Activated T-cell treated with anti-CD3 and anti-CD28 coated beads for 48 hours (primary cell): ENCODE measurements around the gene GRIP1.

ENCODE experiments used
- DNase-seq: peaks from one replicate; pipeline ENCODE4 v3.0.0-alpha.2; 2020; ENCODE audit warnings: low read depth

The GRIP1 gene

DNA sequence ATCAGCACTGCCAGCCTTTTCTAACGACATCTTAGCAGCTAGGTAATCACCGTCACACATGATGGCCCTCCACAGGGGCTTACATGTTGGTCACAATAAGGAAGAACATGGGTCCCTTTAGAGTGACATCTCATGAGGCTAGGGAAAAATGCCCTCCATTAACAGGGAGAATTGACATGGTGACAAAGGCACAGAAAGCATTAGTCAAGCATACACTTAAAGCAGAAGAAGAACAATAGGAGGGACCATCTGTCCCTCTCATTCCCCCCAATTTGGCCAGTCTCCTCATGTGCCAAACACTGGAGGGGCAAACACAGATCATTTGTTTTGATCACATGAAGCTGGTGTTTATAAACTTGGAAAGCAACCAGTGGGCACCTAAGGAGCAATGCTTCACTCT, 78.0 kb downstream of the GRIP1 start:
- no peak for DNase-seq

DNA sequence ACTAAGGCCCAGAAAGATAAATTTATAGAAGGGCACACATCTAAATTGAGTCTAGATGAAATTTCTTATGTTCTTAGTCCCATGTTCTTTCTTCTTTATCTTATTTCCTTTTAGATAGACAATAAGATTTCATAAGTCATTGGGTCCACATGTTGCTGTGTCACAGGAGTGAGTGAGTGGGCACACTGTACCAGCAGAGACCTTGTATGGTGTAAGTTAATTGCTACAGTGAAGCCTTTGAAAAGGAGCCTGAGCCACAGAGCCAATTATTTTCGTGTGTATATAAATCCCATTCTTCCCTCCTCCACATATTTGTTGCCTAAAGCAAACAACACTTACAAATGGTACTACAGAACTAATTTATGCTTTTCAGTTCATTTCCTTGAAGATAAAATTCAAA, 79.1 kb downstream of the GRIP1 start:
- DNase-seq = no peak

DNA sequence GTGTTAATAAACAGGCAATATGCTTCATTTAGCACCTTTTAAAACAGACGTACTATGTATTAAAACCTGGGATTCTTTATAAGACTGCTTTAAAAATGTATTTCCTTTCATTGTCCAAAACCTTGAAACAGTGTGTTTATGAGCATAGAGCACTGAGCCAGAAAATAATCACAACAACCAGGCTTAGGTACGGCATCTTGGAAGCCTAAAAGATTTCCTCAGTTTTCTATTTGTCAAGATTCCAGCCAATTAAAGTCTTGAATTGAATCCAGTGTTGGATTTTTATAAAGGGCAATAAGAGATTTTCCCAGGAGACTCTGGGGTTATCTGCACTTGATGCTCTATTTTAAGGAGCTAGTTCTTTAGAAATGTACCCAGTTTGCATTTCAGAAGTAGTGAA, 80.3 kb downstream of the GRIP1 start:
- no peak for DNase-seq

DNA sequence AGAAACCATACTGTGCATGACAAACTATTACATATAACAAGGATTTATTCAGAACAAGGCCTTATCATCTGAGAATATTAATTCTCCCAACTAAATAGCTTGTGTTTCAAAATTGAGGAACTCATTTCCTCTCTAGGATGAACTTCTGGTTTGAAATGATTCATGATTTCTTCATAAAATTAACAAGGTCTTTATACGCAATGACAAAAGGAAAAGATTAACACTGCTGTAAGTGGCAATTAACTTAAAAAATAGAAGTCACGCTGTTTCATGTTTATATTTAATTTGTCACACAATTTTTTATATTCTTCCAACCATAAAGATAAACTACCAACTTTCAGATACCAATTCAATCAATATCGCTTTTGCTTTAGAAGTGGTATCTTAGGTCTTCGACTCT, 80.8 kb downstream of the GRIP1 start:
- no peak for DNase-seq

DNA sequence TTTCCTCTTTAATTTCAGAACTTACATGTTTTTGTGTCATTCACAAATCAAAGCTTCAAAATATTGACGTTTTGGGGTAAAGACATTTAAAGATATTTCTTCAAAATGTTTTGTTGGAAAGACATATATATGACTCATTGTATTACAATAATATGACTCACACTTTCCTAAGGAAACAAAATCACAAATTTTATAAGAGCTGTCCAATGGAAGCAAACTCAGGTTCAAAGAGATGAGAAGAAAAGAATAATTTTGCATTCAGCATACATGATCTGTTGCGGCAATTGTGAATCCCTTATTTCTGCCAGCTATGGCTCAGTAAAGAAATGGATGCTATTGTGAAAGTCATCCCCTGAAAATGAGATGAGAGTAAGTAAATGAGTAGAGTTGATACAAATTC, 82.7 kb downstream of the GRIP1 start:
- no peak for DNase-seq

DNA sequence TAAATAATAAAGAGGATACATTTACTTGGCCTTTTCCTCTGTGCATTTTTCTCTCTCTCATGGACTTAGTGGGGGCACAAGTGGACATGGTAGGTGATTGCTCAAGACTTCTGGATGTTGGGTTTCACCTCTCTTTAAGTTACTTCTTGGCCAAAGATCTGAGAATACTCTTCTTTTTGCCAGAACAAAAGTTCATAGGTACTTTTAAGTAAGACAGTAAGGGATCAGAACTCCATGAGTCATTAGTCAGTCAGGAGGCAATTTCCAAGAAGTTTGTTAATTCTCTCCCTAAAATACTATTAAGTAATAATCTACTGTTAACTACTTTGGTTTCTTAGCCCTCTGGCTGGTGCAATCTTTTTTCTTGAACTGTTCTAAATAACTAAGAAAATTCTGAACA, 84.2 kb downstream of the GRIP1 start:
- DNase-seq = no peak

DNA sequence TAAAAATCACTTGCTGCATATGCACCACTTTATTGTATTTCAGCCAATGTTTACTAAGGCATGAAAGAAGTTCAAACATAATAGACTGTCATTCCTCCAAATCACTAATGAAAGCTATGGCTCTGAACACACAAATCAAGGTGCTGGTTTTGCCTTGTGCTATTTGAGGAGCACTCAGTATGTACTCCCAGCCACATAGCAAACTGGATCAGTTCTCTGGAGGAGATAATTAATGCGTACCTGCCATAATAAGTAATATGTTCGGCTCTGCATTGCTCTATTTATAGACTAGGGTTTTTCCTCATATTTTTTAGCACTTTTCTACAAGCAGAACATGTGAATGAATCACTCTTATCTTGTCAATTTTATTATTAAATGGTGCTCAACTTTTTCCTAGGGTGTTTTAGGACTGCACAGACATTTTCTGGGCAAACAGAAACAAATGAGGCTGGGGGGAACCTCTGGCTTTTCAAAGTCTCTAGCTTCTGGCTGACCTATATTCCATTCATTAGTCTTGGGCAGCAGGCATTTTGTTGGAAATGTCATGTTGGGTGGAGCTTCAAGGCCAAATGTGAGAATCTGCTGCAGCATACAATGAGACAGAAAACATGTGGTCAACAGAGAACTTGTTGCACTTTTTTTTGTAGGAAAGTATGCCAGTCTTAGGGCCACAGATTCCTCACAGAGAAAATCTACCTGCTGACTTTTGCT, 88.4 kb downstream of the GRIP1 start:
- DNase-seq = no peak

DNA sequence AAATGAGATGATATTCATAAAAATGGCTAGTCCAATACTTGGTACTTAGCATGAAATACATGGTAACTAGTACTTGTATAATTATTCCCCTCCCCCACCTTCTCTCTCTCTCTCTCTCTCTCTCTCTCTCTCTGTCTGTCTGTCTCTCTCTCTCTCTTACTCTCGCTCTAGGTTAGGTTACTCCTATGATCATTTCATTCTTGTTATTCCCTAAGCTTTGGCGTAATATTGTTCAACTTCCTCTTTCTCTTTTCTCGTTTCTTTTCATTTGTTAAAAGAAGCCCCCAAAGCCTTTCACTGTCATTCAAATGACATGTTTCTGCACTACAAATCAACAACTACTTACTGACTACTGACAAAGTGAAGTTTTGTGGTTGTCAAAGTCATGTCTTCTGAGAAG, 89.8 kb downstream of the GRIP1 start:
- no peak for DNase-seq

DNA sequence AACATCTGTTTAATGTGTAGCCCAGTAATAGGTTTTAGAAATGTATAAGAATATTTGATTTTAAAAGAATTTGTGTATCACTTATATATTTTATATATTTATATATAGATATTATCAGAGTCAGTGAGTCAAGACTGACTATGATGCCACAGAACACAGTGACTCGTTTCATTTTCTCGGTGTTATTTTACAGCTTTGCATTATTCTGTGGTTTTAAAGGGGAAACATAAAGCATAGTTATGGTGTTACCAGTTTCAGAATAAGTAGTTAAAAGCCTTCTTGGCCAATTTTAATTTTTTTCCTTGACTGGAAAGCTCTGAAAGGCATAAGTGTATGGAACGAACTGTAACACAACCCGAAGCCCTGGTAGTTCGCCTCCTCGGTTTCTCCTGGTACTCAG, 91.0 kb downstream of the GRIP1 start:
- DNase-seq = no peak

DNA sequence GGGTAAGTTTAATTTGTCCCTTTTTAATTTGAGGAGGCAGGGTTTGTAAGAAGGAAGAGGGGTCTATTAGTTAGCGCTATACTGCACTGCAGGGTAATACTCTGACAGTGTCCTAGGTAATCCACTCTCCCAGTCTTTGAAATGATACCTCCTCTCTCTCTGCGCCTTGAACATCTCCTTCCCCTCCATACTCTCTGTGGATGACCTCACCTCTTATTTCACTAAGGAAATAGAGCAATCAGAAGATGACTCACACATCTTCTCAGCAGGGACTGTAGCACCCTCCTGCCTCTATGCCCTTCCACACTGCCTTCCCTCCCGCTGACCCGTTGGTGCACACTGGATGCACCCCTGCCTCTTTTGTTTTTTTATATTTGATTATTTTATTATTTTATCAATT, 94.2 kb downstream of the GRIP1 start:
- no peak for DNase-seq

DNA sequence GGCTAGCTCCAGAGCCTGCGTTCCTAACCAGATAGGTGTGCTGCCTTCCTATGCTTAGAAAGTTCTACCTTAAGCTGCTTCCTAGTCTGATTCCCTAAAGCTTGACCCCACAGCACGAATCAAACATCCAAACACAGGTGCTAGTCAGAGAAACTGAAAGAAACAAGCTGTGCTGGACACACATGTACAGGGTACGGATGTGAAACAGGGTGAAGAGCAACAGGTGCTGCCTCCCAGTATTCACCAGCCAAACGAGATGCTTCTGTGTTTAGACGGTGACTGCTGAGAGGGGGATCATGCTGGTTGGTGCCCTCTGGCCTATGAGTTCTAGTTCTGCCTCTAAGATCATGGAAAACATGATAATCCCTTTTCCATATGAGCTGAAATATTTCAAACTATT, 105.3 kb downstream of the GRIP1 start:
- DNase-seq = no peak

DNA sequence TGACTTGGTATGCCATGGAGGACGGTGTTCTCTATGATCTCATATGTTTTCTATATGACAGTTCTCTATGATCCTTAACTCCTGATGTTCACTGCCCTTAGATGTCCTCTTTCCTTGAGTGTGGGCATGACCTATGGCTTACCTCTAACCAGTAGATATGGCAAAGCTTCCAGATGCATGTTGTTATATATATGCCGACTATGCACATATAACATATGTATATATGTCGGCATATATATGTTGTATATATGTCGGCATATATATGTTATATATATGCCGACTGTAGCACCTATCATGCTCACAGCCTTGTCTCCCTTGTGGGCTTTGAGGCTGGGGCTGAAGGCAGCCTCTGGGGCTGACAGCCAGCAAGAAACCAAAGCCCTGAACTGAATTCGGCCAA, 106.0 kb downstream of the GRIP1 start:
- DNase-seq = no peak

DNA sequence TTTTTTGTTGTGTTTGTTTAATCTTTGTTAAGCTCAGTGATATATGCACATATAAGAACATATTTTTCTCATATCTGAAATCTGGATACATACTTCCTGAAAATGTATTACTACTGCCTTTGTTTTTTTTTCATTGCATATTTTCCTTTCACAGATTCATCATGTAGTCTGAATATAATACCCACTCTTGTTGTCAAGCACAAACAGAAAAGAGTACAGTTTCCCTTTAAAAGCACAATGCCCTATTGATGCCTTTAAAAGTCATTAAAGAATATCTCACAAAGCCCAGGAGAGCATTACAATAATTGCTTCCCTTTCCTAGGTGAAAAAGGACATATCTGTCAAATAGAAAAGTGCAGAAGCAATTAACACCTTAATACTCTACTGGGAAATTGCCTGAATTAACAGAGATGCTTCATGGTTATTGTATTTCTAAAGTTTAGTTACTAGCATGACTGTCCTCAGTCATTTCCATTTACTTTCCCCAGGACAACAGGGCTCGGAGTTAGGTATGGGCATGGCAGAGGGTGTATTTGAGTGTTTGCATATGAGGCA, 107.4 kb downstream of the GRIP1 start:
- no peak for DNase-seq

DNA sequence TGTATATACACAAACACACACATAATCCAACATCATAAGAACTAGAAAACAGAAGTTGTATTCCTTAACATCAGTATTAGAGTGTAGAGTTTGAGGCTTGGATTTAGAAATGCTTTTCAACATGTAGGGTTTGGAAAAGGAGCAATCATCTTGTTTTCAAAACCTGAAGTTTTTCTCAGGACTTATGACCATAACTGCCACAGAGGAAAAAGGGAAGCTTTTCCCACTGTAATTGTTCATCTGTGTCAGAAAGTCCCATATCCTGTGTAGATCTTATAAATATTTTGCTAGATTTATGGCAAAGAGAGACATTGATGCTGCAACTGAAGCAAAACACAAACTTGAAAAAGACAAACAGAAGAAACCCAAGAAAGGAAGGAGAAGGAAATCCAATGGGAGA, 115.7 kb downstream of the GRIP1 start:
- no peak for DNase-seq

DNA sequence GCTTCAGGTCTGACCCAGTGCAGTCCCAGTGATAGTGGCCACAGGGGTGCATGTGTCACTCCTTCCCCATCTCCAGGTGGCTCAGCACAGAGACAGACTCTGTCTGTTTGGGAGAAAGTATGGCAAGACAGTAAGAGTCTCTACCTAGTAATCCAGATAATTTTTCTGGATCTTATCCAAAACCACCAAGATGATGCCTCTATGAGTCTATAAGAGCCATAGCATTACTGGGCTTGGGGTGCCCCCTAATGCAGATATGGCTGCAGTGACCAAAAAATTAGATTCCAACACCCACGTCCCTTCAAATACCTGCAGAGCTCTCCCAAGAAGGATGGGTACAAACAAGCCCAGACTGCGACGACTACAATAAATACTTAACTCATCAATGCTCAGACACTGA, 123.8 kb downstream of the GRIP1 start:
- no peak for DNase-seq

DNA sequence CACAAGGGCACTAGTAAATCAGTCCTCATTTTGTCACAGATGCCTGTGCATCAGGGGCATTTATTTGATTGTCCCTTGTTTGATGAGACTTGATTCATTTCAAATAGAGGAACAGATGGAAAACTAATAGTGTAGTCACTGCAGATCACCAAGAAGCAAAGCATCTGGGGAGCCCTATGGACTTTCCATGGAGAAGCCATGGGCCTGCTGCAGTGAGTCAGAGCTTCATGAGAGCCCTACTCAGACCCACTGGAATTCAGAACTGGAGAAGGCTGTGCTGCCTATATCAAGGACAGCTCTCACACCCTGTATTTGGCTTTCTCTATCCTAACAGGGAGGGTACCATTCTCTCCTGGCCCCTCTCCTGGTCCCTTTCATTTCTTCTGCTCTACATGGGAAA, 126.2 kb downstream of the GRIP1 start:
- no peak for DNase-seq

DNA sequence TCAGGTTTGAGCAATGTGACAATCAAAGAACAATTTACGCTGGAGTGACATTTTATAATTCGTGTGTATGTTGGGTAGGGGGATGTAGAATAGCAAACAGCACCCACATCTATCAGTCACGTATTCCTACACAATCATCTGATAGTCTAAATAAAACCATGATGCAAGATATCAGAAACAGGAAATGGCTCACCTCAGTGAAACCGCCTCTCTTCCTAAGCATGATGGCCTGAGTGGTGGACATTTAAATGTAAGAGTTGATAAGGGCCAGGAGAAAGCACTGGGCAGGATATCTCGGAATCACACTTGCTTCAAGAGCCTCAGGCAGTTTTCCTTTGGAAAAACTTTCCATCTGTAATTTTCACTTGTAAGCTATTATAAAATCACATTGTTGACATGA, 128.2 kb downstream of the GRIP1 start:
- DNase-seq = no peak

DNA sequence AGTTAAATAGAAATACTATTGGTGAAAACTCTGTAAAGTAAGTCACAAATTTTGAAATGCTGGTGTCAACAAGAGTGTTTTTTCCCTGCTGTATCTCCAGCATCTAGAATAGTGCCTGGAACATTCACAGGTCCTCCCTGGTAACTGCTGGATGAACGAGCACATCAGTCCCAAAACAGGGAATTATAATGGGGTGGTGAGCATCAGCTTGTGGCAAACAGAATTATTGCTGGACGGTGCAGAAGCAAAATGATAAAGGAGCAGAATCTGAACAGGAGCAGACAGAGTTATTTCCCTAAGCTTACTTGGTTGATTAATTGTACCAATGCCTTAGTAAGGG, 129.9 kb downstream of the GRIP1 start:
- no peak for DNase-seq

DNA sequence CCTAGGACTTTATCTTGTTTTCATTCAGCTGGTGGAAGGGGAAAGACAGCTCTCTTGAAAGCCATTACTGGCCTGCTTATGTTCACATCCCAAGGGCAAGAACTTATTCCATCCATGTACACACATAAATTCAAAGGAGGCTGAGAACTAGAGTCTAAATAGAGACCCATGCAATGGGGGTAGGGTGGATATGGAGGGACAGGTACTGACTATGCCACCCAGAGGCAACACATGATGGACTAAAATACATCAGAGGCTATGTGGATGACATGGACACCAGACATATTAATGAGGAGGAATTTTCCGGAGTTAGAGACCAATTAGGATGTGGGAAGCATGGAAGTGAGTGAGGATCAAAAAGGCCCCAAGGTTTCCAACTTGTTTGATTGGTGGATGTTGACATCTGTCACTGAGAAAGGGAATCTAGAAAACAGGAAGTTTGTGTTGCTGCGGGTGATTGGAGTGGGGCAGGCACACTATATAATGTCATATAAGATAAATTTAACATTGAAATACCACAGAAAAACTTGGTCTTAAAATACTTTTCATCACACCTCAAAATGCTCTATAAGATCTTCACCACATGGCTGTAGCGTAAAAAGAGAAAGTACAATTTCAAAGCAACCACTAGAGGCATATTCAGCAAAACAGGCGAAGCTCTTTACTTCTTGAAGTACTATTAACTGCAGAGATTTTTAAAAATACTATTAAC, 130.4 kb downstream of the GRIP1 start:
- no peak for DNase-seq

DNA sequence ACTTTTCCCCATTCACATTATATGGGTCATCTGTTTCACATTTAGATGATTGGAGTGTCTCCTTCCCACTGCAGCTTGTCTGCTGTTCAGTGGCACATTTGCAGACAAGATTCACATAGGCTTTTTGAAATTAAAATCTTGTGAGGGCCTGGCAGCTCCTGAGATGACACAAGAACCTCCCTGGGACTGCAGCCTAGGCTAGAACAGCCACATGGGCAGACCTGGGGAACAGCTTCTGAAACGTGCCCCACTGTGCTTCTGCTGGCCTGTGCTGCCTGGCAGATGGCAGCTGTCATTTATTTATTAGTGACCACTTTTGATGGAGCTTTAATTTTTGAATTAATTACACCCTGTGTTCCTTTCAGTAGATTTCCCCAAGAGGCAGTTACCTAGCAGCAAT, 137.4 kb downstream of the GRIP1 start:
- no peak for DNase-seq

DNA sequence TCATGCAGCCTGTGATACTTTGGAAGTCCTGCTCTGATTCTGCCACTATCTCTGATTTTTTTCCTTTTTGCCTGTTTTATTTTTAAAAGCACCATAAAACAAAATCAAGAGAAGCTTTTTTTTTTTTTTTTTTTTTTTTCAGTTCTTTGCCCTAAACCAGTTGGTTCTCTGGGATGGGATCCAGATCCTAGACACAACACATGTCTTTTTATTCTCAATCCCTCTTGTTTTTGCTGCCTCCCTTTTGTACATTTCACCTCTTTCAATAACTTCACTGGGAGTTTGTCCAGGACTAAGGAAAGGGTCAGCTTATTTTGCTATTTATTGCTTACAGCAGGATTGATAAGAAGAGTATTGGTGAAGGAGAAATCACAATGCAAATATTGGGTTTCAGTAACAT, 139.4 kb downstream of the GRIP1 start:
- DNase-seq = no peak

DNA sequence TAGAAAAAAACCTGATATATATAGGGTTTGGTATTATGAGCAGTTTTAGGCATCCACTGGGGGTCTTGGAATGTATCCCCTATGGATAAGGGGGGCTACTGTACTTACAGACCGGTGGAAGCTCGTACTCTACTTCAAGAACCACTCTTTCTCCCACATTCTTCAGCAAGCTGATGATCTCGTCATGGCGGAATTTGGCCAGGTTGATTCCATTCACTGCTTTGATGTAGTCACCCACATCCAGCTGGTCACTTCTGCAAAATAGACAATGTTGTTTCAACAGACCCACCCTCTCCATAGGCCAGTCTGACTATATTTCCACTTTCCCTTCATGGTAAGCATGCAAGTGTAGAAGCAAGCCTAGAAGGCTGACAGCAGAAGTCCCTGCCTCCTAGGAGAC, 139.9 kb downstream of the GRIP1 start:
- no peak for DNase-seq

DNA sequence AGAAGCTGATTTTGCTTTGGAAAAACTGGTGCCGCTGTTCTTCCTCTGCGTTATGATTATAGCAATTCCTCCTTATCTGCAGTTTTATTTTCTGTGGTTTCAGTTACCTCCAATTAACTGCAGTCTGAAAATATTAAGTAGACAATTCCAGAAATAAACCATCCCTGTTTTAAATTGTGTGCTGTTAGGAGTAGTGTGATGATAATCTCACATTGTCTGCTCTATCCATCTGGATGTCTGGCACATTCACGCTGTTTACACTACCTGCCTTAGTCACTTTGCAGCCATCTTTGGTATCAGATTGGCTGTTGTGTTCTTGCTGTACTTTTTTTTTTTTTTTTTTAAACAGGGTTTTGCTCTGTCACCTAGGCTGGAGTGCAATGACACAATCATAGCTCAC, 141.0 kb downstream of the GRIP1 start:
- DNase-seq = no peak

DNA sequence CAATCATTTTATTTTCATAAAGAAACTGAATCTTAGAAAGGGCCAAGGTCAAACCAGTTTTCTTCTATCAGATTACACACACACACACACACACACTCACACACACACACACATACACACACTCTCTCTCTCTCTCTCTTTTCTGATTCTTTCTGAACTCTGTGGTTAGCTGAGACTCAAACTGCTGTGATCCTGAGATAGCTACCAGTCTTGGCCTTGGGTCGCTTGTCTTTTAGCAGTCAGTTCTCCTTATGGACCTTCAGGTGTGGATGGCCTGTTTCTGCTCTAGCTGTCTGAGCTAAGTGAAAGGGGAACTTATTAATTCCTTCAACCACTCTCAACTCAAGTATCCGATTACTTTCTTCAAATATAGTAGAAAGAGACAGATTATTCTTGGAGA, 145.1 kb downstream of the GRIP1 start:
- DNase-seq = no peak
